ENCODE measurements around the gene ATF2.

Gene ATF2

GRCh38 chr2:175027755-175028154 is 140.2 kb downstream of the ATF2 start:
- H3K9me3 ChIP-seq (ENCODE audit: severe bottlenecking), result no peaks in the 10 kb centered on the region
- H3K27me3 ChIP-seq (ENCODE audit: insufficient read depth, low read depth, severe bottlenecking), result no peaks in the 10 kb centered on the region
- H3K27ac ChIP-seq, result no peak overlapping the region
- no peak for DNase-seq
- no peaks in the 10 kb centered on the region for H3K36me3 ChIP-seq
- H3K4me3 ChIP-seq (ENCODE audit: low read depth, low read length), result no peak overlapping the region
- TF ChIP-seq CTCF (IDR thresholded peaks at IDR 0.05; ENCODE audit: low read depth, low read length), result no peak

GRCh38 chr2:175026385-175026784 is 141.6 kb downstream of the ATF2 start:
- TF ChIP-seq CTCF (IDR thresholded peaks at IDR 0.05; ENCODE audit: low read depth, low read length), result no peak
- Histone ChIP-seq H3K27ac (no peak overlapping the region), H3K9me3 (ENCODE audit: severe bottlenecking) (no peaks in the 10 kb centered on the region), H3K4me3 (ENCODE audit: low read depth, low read length) (no peak overlapping the region), H3K27me3 (ENCODE audit: insufficient read depth, low read depth, severe bottlenecking) (no peaks in the 10 kb centered on the region), H3K36me3 (no peaks in the 10 kb centered on the region)
- no peak for DNase-seq

DNA sequence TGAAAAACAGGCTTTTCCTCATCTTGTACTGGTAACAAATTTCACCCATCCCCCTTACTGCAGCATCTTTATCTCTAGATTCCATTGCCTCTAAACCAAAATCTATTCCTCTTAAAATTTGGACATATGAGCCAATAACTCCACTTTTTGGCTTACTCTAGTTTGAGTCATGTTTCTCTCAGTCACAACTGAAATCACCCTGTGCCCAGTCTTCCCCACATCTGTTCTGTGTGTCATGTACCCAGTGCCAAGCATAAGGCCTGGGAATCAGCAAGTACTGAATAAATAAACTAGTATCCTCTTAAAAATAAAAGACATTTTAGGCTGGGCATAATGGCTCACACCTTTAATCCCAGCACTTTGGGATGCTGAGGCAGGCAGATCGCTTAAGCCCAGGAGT is 142.1 kb downstream of the ATF2 start:
- H3K36me3 ChIP-seq, result no peaks in the 10 kb centered on the region
- no peak overlapping the region for H3K27ac ChIP-seq
- no peak for DNase-seq
- no peaks in the 10 kb centered on the region for H3K9me3 ChIP-seq (ENCODE audit: severe bottlenecking)
- H3K4me3 ChIP-seq (ENCODE audit: low read depth, low read length), result no peak overlapping the region
- H3K27me3 ChIP-seq (ENCODE audit: insufficient read depth, low read depth, severe bottlenecking), result no peaks in the 10 kb centered on the region
- no peak for TF ChIP-seq CTCF (IDR thresholded peaks at IDR 0.05; ENCODE audit: low read depth, low read length)

- no peak overlapping the region for H3K4me3 ChIP-seq (ENCODE audit: low read depth, low read length)
- no peak overlapping the region for H3K27ac ChIP-seq
- no peak for TF ChIP-seq CTCF (IDR thresholded peaks at IDR 0.05; ENCODE audit: low read depth, low read length)
- H3K9me3 ChIP-seq (ENCODE audit: severe bottlenecking), result no peaks in the 10 kb centered on the region
- no peak for DNase-seq
- no peaks in the 10 kb centered on the region for H3K27me3 ChIP-seq (ENCODE audit: insufficient read depth, low read depth, severe bottlenecking)
- no peaks in the 10 kb centered on the region for H3K36me3 ChIP-seq
Measured at GRCh38 chr2:175025233-175025632, 142.8 kb downstream of the ATF2 start.

GRCh38 chr2:175022923-175023322 is 145.1 kb downstream of the ATF2 start:
- TF ChIP-seq CTCF (IDR thresholded peaks at IDR 0.05; ENCODE audit: low read depth, low read length), result no peak
- no peaks in the 10 kb centered on the region for H3K27me3 ChIP-seq (ENCODE audit: insufficient read depth, low read depth, severe bottlenecking)
- H3K4me3 ChIP-seq (ENCODE audit: low read depth, low read length), result no peak overlapping the region
- H3K36me3 ChIP-seq, result no peaks in the 10 kb centered on the region
- no peaks in the 10 kb centered on the region for H3K9me3 ChIP-seq (ENCODE audit: severe bottlenecking)
- no peak overlapping the region for H3K27ac ChIP-seq
- no peak for DNase-seq

Measured in WERI-Rb-1 (cell line).